ENCODE measurements around the gene AHCTF1.

AHCTF1 gene

DNA sequence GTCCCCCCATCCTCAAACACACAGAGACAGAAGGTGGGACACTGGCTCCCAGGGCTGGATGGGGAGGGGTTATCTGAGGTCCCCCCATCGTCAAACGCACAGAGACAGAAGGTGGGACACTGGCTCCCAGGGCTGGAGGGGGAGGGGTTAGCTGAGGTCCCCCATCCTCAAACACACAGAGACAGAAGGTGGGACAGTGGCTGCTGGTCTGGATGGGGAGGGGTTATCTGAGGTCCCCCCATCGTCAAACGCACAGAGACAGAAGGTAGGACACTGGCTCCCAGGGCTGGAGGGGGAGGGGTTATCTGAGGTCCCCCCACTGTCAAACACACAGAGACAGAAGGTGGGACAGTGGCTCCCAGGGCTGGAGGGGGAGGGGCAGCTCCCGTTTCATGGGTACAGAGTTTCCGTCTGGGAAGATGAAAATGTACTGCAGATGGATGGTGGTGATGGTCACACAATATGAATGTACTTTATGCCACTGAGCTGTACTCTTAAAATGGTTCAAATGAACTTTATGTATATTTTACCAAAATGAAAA lies 138.3 kb downstream of the AHCTF1 start:
- H3K36me3 Mint-ChIP-seq (ENCODE audit: low read depth) = no peaks in the 10 kb centered on the region
- DNase-seq (no peak), ATAC-seq (no peak)
- no peaks in the 10 kb centered on the region for H3K9me3 Mint-ChIP-seq
- no peak overlapping the region for H3K27ac Mint-ChIP-seq
- H3K27me3 Mint-ChIP-seq = peaks cover 8% of the 10 kb centered on the region
- peaks cover 3% of the 10 kb centered on the region for H3K4me1 Mint-ChIP-seq
- H3K4me3 Mint-ChIP-seq = no peak overlapping the region

GRCh38 chr1:246792603-246793002 lies 139.1 kb downstream of the AHCTF1 start:
- no peaks in the 10 kb centered on the region for H3K36me3 Mint-ChIP-seq (ENCODE audit: low read depth)
- peaks cover 3% of the 10 kb centered on the region for H3K4me1 Mint-ChIP-seq
- no peaks in the 10 kb centered on the region for H3K9me3 Mint-ChIP-seq
- no peak overlapping the region for H3K27ac Mint-ChIP-seq
- peaks cover 8% of the 10 kb centered on the region for H3K27me3 Mint-ChIP-seq
- ATAC-seq (no peak), DNase-seq (no peak)
- H3K4me3 Mint-ChIP-seq = no peak overlapping the region

GRCh38 chr1:246791303-246791918 lies 140.3 kb downstream of the AHCTF1 start:
- H3K4me1 Mint-ChIP-seq = peaks cover 3% of the 10 kb centered on the region

DNA sequence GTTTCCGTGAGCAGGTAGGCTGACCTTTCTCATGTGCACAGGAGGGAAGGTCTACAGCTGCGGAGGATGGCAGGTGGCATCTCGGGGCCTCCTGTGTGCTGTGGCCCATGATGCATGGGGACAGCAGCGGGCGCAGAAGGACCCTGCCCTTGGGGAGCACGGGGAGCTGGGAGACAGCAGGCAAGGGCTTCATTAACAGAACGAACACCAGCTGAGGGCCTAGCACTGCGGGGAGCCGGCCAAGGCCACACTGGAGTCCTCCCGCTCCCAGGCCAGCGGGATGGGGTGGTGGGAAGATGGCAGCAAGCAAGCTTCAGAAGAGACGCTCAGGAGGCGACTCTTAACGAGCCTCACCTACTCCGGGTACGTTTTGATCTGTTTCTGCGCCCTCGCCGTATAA lies 140.9 kb downstream of the AHCTF1 start:
- no peaks in the 10 kb centered on the region for H3K9me3 Mint-ChIP-seq
- no peak overlapping the region for H3K27ac Mint-ChIP-seq
- DNase-seq (no peak), ATAC-seq (no peak)
- H3K4me3 Mint-ChIP-seq = no peak overlapping the region
- no peaks in the 10 kb centered on the region for H3K36me3 Mint-ChIP-seq (ENCODE audit: low read depth)
- H3K4me1 Mint-ChIP-seq = peaks cover 3% of the 10 kb centered on the region
- H3K27me3 Mint-ChIP-seq = peaks cover 8% of the 10 kb centered on the region

More at GRCh38 chr1:246791303-246791918, 140.3 kb downstream of the AHCTF1 start:
- peaks cover 8% of the 10 kb centered on the region for H3K27me3 Mint-ChIP-seq
- no peaks in the 10 kb centered on the region for H3K9me3 Mint-ChIP-seq
- H3K27ac Mint-ChIP-seq = no peak overlapping the region
- DNase-seq = no peak
- H3K4me3 Mint-ChIP-seq = no peak overlapping the region
- no peaks in the 10 kb centered on the region for H3K36me3 Mint-ChIP-seq (ENCODE audit: low read depth)
- no peak for ATAC-seq

DNA sequence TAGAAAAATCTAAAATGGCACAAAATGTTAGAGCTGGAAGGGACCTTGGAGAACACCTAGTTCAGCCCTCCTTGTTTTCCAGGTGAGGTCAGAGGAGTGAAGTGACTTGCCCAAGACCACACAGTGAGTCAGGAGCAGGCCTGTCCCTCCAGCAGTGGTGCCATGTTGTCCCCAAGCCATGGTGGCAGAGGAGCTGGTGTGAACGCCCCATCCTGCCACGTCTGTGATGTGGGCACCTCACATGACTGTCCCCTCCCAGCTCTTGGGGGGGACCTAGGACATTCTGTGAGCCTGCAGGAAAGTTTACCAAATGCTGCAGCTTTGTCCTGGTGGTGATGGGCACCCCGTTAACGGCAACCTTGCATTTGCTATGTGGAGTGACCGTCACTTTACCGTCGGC lies 141.4 kb downstream of the AHCTF1 start:
- Mint-ChIP-seq H3K4me3 (no peak overlapping the region), H3K27ac (no peak overlapping the region), H3K27me3 (peaks cover 8% of the 10 kb centered on the region), H3K9me3 (no peaks in the 10 kb centered on the region), H3K36me3 (ENCODE audit: low read depth) (no peaks in the 10 kb centered on the region), H3K4me1 (peaks cover 3% of the 10 kb centered on the region)
- DNase-seq (no peak), ATAC-seq (no peak)

DNA sequence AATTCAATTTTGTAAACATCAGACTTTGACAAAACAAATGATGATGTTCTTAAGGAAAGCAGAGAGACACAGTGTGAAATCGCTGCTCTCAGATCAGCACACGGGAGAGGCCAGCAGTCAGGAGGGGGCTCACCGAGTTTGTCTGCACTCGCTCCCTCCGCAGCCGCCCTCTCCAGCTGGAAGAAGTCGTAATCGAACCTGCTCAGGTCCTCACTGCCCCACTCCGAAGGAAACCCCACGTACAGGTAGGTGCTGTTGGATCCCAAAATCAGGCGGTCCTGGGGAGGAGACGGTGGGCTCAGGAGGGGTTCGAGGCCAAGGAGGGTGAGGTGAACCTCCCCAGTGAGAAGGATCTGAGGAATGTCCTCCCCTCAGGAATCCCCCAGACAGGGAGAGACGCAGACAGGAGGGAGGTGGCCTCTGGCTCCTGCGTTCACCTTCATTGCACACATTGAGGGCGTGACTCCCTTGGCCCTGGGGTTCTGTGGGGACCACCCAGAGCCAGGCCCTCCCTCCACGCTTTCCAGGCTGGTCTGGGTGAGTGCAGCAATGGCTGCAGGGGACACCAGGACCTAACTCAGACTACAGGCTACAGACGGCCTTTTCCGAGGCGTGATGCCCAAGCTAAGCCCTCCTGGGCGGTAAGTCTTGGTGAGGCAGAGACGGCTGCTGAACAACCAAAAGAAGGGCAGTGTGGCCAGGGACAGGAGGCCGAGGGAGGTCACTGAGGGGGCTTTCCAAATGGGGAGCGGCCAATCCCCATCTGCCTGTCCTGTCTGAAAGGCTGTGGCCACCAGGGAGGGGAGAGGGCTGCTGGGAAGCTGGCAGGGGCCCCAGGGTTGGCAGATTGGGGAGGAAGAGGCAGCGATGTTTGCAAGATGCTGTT lies 142.1 kb downstream of the AHCTF1 start:
- Mint-ChIP-seq H3K27ac (no peak overlapping the region), H3K4me1 (peaks cover 8% of the 10 kb centered on the region), H3K9me3 (no peaks in the 10 kb centered on the region), H3K4me3 (no peak overlapping the region), H3K36me3 (ENCODE audit: low read depth) (no peaks in the 10 kb centered on the region), H3K27me3 (peaks cover 8% of the 10 kb centered on the region)
- ATAC-seq (no peak), DNase-seq (no peak)
